H9 (cell line): ENCODE data around the gene TRIM37. TPM values are rescaled to one million over a fixed set of nuclear protein-coding genes. Genes with fewer than 3 reads are reported as not detected.

ENCODE experiments used
- DNase-seq: peaks from one replicate; pipeline ENCODE4 v3.0.0-alpha.2; 2017
- H2AFZ ChIP-seq: one replicate; pipeline ENCODE4 v1.6.1; 2013; ENCODE audit warnings: mild to moderate bottlenecking, low read length, control low read depth, moderate library complexity
- H2AK5ac ChIP-seq: 2 replicates; pipeline ENCODE4 v1.6.1; 2013; ENCODE audit warnings: low read length, control low read depth, mixed read lengths; ENCODE audit not compliant: insufficient read length
- H2BK120ac ChIP-seq: one replicate; pipeline ENCODE4 v1.6.1; 2013; ENCODE audit warnings: low read depth, mild to moderate bottlenecking, low read length, control low read depth, inconsistent platforms; ENCODE audit not compliant: poor library complexity, severe bottlenecking
- H2BK12ac ChIP-seq: 2 replicates; pipeline ENCODE4 v1.6.1; 2013; ENCODE audit warnings: low read length, control low read depth, mixed read lengths, low read depth; ENCODE audit not compliant: insufficient read length
- H2BK15ac ChIP-seq: 2 replicates; pipeline ENCODE4 v1.6.1; 2013; ENCODE audit warnings: low read depth, low read length, control low read depth
- H2BK20ac ChIP-seq: one replicate; pipeline ENCODE4 v1.6.1; 2013; ENCODE audit warnings: low read depth, mild to moderate bottlenecking, low read length, control low read depth, inconsistent platforms; ENCODE audit not compliant: poor library complexity, severe bottlenecking
- H2BK5ac ChIP-seq: 2 replicates; pipeline ENCODE4 v1.6.1; 2013; ENCODE audit warnings: low read length, control low read depth, mixed read lengths; ENCODE audit not compliant: insufficient read length
- H3K14ac ChIP-seq: 2 replicates; pipeline ENCODE4 v1.6.1; 2013; ENCODE audit warnings: low read length, control low read depth; ENCODE audit not compliant: insufficient read depth
- H3K18ac ChIP-seq: 2 replicates; pipeline ENCODE4 v1.6.1; 2013; ENCODE audit warnings: low read depth, mild to moderate bottlenecking, mixed read lengths, low read length, control low read depth; ENCODE audit not compliant: insufficient read length
- H3K23ac ChIP-seq: 2 replicates; pipeline ENCODE4 v1.6.1; 2013; ENCODE audit warnings: low read length, control low read depth, mixed read lengths, low read depth; ENCODE audit not compliant: insufficient read length
- H3K23me2 ChIP-seq: 2 replicates; pipeline ENCODE4 v1.6.1; 2013; ENCODE audit warnings: low read depth, mild to moderate bottlenecking, mixed read lengths, low read length, control low read depth; ENCODE audit not compliant: insufficient read length, poor library complexity, severe bottlenecking
- H3K27ac ChIP-seq: 2 replicates; pipeline ENCODE4 v1.5.1; 2013; ENCODE audit warnings: low read length, control low read depth, mixed read lengths, low read depth; ENCODE audit not compliant: insufficient read length
- H3K27me3 ChIP-seq: 2 replicates; pipeline ENCODE4 v1.6.1; 2013; ENCODE audit warnings: low read length, control low read depth, inconsistent platforms; ENCODE audit not compliant: insufficient read depth
- H3K4ac ChIP-seq: 2 replicates; pipeline ENCODE4 v1.6.1; 2013; ENCODE audit warnings: low read depth, mild to moderate bottlenecking, control low read depth, inconsistent platforms, low read length, moderate library complexity
- H3K4me1 ChIP-seq: 2 replicates; pipeline ENCODE4 v1.6.1; 2013; ENCODE audit warnings: low read length, control low read depth, inconsistent platforms; ENCODE audit not compliant: insufficient read depth
- H3K4me2 ChIP-seq: 2 replicates; pipeline ENCODE4 v1.6.1; 2013; ENCODE audit warnings: low read length, control low read depth, mixed read lengths; ENCODE audit not compliant: insufficient read length, insufficient read depth
- H3K56ac ChIP-seq: 2 replicates; pipeline ENCODE4 v1.6.1; 2013; ENCODE audit warnings: low read depth, mild to moderate bottlenecking, mixed read lengths, low read length, control low read depth; ENCODE audit not compliant: insufficient read length
- H3K79me1 ChIP-seq: 2 replicates; pipeline ENCODE4 v1.6.1; 2013; ENCODE audit warnings: low read depth, mild to moderate bottlenecking, moderate library complexity, low read length, control low read depth, inconsistent platforms; ENCODE audit not compliant: insufficient read depth, poor library complexity, severe bottlenecking
- H3K79me2 ChIP-seq: 2 replicates; pipeline ENCODE4 v1.6.1; 2013; ENCODE audit warnings: low read length, control low read depth, inconsistent platforms; ENCODE audit not compliant: insufficient read depth
- H3K9ac ChIP-seq: 2 replicates; pipeline ENCODE4 v1.6.1; 2013; ENCODE audit warnings: low read length, control low read depth, mixed read lengths; ENCODE audit not compliant: insufficient read length; ENCODE audit errors: extremely low read depth
- H3K9me3 ChIP-seq: one replicate; pipeline ENCODE4 v1.6.1; 2013; ENCODE audit warnings: low read depth, low read length, inconsistent platforms; ENCODE audit not compliant: control insufficient read depth
- H3T11ph ChIP-seq: one replicate; pipeline ENCODE4 v1.6.1; 2013; ENCODE audit warnings: mild to moderate bottlenecking, low read length, control low read depth, inconsistent platforms
- H4K20me1 ChIP-seq: one replicate; pipeline ENCODE4 v1.6.1; 2013; ENCODE audit not compliant: control insufficient read depth, insufficient read length, insufficient read depth
- H4K5ac ChIP-seq: 2 replicates; pipeline ENCODE4 v1.6.1; 2013; ENCODE audit warnings: low read depth, mild to moderate bottlenecking, mixed read lengths, low read length, control low read depth; ENCODE audit not compliant: insufficient read length
- H4K8ac ChIP-seq: replicated peaks from 2 replicates; pipeline ENCODE4 v1.6.1; 2013; ENCODE audit warnings: low read length, control low read depth, mixed read lengths, low read depth; ENCODE audit not compliant: insufficient read length
- H4K91ac ChIP-seq: 2 replicates; pipeline ENCODE4 v1.6.1; 2013; ENCODE audit warnings: low read depth, mild to moderate bottlenecking, moderate library complexity, mixed read lengths, low read length, control low read depth; ENCODE audit not compliant: insufficient read length
- H3K27ac Mint-ChIP-seq, 3 experiments: 2 replicates in 2 of 3; 3 replicates in 1 of 3; pipeline ENCODE4 v1.8.0; 2020 to 2021; ENCODE audit warnings: mixed read lengths in 3 of 3, mild to moderate bottlenecking in 1 of 3, moderate library complexity in 1 of 3
- H3K27me3 Mint-ChIP-seq: 2 replicates; pipeline ENCODE4 v1.8.0; 2021; ENCODE audit warnings: low read depth, mild to moderate bottlenecking, moderate library complexity, mixed read lengths
- H3K36me3 Mint-ChIP-seq, 3 experiments: 2 replicates in 2 of 3; 3 replicates in 1 of 3; pipeline ENCODE4 v1.8.0; 2020 to 2021; ENCODE audit warnings: low read depth in 3 of 3, mixed read lengths in 3 of 3; ENCODE audit not compliant: insufficient read depth in 1 of 3
- H3K4me1 Mint-ChIP-seq, 2 experiments: 2 replicates each; pipeline ENCODE4 v1.8.0; 2020; ENCODE audit warnings: mixed read lengths in 2 of 2
- H3K4me3 Mint-ChIP-seq, 2 experiments: 2 replicates in 1 of 2; 3 replicates in 1 of 2; pipeline ENCODE4 v1.8.0; 2020 to 2021; ENCODE audit warnings: mild to moderate bottlenecking in 2 of 2, mixed read lengths in 2 of 2, moderate library complexity in 1 of 2
- H3K9me3 Mint-ChIP-seq, 2 experiments: 2 replicates in 1 of 2; 3 replicates in 1 of 2; pipeline ENCODE4 v1.8.0; 2020; ENCODE audit warnings: mild to moderate bottlenecking in 2 of 2, mixed read lengths in 2 of 2, moderate library complexity in 1 of 2
- CTCF ChIP-seq: fragments of 200-600 bp; sonication (generic); conservative IDR thresholded peaks from 3 replicates; pipeline ENCODE4 v1.8.0; 2021; ENCODE audit warnings: antibody characterized with exemption, mild to moderate bottlenecking
- WGBS: extraction: QIAGEN DNeasy Blood & Tissue Kit; methylation state at CpG from one replicate; pipeline ENCODE4 v1.1.7; 2013; ENCODE audit warnings: missing lambda C conversion rate, low lambda C conversion rate, mixed read lengths; ENCODE audit not compliant: insufficient read length; ENCODE audit errors: extremely low coverage; 5-methylcytosine and 5-hydroxymethylcytosine counted together
- total RNA-seq: library from RNA; stranded (reverse); gene quantifications from 2 replicates; pipeline ENCODE4 v1.2.1, GENCODE V29; 2021

The TRIM37 gene
- total RNA-seq, 1 experiment from 2014 or later = 52.1 TPM

GRCh38 chr17:59126809-59127417 is 20.2 kb upstream of the TRIM37 start:
- Mint-ChIP-seq H3K27me3 (no peaks in the 10 kb centered on the region), H3K27ac (no peak overlapping the region; a peak in 1 of 7 replicates), H3K9me3 (no peaks in the 10 kb centered on the region), H3K4me1 (no peaks in the 10 kb centered on the region), H3K36me3 (peaks cover 16 to 49% (median 48%) of the 10 kb centered on the region in 3 experiments; a peak in 6 of 7 replicates), H3K4me3 (no peak overlapping the region)
- H3K18ac ChIP-seq = no peak overlapping the region
- no peaks in the 10 kb centered on the region for H3K4me1 ChIP-seq
- H3K23me2 ChIP-seq = no peaks in the 10 kb centered on the region
- TF ChIP-seq CTCF = no peak
- H2BK15ac ChIP-seq = no peak overlapping the region
- H3K14ac ChIP-seq = no peak overlapping the region
- no peaks in the 10 kb centered on the region for H3K27me3 ChIP-seq
- H3K4ac ChIP-seq = no peak overlapping the region
- H3K9ac ChIP-seq = no peak overlapping the region
- H2BK12ac ChIP-seq = no peak overlapping the region
- H3K56ac ChIP-seq = no peak overlapping the region
- no peaks in the 10 kb centered on the region for H3K9me3 ChIP-seq
- H4K8ac ChIP-seq = no peak overlapping the region
- H4K5ac ChIP-seq = no peak overlapping the region
- 100% methylated on average over 1 of the region's 3 CpGs for WGBS
- no peak overlapping the region for H2AK5ac ChIP-seq
- no peak overlapping the region for H4K91ac ChIP-seq
- no peak overlapping the region for H3T11ph ChIP-seq
- no peak overlapping the region for H2BK20ac ChIP-seq
- DNase-seq = no peak
- H3K4me2 ChIP-seq = no peak overlapping the region
- H2AFZ ChIP-seq = no peak overlapping the region
- H2BK120ac ChIP-seq = no peak overlapping the region
- H4K20me1 ChIP-seq = no peaks in the 10 kb centered on the region
- H3K27ac ChIP-seq = no peak overlapping the region
- no peak overlapping the region for H2BK5ac ChIP-seq
- H3K79me2 ChIP-seq = no peaks in the 10 kb centered on the region
- H3K79me1 ChIP-seq = peaks cover 5% of the 10 kb centered on the region
- no peak overlapping the region for H3K23ac ChIP-seq
